Superior temporal gyrus (tissue), 1 donor: ENCODE results near the gene BHMT2.

ENCODE experiments used
- DNase-seq: peaks from one replicate; pipeline ENCODE4 v3.0.0-alpha.2; 2016; ENCODE audit errors: extremely low spot score

BHMT2 gene

DNA sequence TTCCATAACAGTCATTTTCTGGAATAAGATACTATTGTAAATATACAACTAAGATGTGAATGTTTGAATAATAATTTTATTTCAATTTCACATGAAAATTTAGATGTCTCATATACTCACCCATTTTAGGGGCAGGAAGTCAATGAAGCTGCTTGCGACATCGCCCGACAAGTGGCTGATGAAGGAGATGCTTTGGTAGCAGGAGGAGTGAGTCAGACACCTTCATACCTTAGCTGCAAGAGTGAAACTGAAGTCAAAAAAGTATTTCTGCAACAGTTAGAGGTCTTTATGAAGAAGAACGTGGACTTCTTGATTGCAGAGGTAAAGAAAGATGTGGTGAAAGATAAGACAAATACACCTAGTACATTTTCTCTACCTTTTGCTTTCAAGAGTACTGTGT lies 50.7 kb downstream of the BHMT2 start:
- no peak for DNase-seq

DNA sequence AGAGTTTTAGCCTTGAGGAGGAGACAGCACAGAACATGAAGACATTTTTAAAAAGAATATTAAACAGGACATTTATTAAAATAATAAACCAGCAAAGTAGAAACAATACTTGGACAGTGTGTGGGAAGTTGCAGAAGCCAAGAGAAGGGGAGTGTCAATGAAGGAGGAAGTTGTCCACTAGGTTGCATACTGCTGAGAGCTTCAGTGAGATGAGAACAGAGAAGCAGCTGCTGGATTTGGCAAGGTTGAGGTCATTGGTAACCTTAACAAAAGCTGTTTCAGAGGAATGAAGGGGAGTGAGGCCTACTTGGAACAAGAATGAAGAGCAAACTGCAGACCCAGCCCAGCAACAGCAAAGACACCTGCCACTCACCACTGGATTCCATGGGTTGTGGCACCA lies 53.4 kb downstream of the BHMT2 start:
- DNase-seq: no peak

DNA sequence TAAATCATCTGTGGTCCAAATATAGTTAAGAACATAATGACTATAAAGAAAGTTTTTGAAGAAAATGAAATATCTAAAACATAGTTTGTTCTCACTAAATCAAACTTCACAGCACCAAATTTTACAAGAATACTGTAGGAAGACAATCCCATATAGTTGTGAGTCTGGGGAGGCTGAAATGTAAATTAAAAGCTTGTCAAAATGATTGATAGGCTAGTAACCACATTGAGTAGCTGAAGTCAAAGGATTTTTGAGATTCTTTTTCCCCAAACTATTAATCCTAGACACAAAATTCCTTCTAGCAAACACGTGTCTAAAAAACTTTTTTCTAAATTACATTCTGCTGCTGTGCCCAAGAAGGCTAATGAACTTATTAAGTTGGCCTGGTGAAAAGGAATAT lies 55.0 kb downstream of the BHMT2 start:
- no peak for DNase-seq

DNA sequence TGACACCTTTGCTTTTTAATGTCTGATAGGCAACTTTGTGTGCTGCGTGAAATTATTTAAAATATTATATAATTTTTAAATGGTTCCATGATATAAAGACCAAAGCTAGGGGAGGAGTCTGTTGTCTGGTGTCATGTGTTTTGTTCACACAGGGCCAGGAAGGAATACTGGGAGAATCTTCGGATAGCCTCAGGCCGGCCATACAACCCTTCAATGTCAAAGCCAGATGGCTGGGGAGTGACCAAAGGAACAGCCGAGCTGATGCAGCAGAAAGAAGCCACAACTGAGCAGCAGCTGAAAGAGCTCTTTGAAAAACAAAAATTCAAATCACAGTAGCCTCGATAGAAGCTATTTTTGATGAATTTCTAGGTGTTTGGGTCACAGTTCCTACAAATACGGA lies 61.2 kb downstream of the BHMT2 start:
- DNase-seq: no peak

DNA sequence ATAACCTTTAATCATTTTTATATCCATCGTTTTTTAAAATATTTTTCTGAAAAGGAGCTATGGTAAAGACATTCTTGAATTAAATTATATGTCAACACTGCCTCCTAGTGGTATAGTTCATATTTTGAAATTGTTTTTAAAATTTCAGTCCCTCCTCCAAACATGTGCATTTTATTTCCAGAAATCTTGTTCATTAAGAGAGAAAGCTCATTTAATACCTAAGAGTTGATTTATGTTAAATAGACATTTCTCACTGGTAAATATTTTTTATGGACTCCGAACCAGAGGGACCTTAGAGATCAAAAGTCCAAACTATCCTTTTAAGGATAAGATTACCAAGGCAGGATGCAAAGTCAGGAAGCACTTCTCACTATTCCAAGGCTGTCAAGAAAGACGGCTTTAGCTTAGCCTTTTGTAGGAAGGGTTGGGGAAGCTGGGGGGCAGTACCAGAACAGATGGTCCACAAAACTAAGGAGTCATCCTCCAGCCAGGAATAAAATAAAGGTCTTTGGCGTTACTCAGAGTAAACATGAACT lies 63.6 kb downstream of the BHMT2 start:
- DNase-seq: peak; percentile 88

DNA sequence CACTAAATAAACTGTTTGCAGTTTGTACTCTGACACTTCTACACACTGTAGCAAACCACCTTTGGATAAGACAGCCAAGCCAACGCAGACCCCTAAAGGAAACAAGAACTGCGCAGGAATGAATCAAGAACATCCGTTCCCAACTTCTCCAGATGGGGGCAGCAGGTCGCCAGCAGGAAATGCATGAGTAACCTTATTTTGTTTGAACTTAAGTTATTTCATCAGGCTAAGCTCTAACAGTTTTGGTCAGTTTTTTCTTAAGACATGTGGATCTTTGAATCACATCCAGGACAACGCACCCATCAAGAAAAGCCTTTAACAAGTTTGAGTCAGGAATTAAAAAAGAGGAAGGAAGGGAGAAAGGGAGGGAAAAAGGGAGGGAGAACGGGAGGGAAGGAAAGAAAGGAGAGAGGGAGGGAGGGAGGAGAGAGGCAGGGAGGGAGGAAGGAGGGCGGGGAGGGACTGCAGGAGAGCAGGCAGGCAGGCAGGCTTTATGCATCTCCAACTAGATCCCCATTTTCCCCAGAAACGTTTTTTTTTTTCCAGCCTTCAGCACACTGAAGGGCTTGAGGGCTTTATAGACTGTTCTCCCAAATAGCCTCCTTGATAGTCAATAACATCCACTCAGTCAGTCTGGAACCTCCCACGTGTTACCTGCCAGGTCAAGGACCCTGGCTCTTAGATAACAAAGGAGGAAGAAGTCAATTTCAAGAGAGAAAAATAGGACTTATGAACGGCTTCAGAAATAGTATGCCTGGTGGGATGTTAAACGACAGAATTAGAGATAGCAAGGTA lies 64.3 kb downstream of the BHMT2 start:
- peak; percentile 83 for DNase-seq

DNA sequence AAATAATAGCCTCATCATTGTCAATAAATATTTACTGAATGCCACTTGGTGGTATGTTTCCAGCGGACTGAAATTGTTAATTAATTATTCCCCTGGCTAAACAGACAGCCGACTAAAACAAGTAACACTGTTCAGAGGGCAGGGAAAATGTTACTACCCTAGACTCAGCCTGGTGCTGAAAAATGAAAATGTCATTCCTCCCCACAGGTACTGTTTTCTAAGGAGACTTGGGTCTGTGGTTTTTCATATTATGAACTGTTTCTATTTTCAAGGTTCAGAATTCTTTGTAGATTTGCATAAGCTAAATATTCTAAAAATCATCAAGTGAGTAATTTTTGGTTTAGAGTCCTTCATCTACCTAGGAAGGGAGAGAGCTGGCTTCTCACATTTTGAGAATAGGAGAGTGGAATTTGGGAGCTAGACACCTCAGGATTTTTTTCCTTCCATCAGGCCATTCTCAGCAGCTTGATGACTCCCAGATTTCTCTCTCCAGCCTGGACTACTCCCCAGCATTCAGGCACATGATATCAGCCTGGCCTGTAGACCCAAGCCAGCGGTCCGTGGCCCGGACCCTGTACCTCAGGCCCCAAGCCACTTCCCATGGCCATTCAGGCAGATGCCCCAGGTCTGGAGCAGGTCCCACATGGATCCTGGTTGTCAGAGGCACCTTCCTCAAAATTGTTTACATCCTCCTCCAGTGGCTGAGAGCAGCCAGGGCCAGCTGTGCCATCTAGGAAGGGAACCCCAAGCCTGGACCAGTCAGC lies 66.4 kb downstream of the BHMT2 start:
- no peak for DNase-seq

DNA sequence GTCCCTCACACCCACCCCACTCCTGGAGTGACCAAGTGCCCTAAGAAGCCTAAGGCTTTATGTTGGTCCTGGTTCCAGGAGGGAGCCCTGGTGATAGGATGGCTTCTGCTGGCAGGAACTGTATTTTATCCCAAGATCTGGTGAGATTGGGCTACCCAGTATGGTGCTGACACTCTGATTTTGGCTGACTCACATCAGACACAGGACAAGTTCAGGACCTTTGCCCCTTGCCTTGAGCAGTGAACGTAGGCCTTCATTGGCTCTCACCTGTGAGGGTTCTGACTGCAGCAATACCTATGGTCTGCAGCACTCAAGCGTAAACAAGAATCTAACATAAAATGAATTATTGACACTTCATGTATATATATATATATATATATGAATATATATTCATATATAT lies 67.1 kb downstream of the BHMT2 start:
- no peak for DNase-seq
